Central memory CD8-positive, alpha-beta T cell (primary cell): Measurements from ENCODE around the gene SPIRE1.

ENCODE experiments used
- ATAC-seq: fragments of 150-1000 bp; cut with Tn5 transposase; replicated peaks from 2 replicates; pipeline ENCODE4 v1.10.0; 2022; ENCODE audit warnings: mild to moderate bottlenecking, moderate FRiP score, moderate number of reproducible peaks; ENCODE audit not compliant: poor library complexity, severe bottlenecking; ENCODE audit errors: extremely low read depth
- DNase-seq, 2 donors: peaks; one replicate each; pipeline ENCODE4 v3.0.0; 2021; ENCODE audit warnings: low spot score in 2 of 2
- H3K27ac Mint-ChIP-seq: one replicate; pipeline ENCODE4 v1.8.0; 2022; ENCODE audit warnings: low read depth, mild to moderate bottlenecking, moderate library complexity, mixed read lengths
- H3K27me3 Mint-ChIP-seq: one replicate; pipeline ENCODE4 v1.8.0; 2022; ENCODE audit warnings: mixed read lengths
- H3K36me3 Mint-ChIP-seq: one replicate; pipeline ENCODE4 v1.8.0; 2022; ENCODE audit warnings: mild to moderate bottlenecking, moderate library complexity, mixed read lengths; ENCODE audit not compliant: insufficient read depth
- H3K4me1 Mint-ChIP-seq: one replicate; pipeline ENCODE4 v1.8.0; 2022; ENCODE audit warnings: mixed read lengths
- H3K4me3 Mint-ChIP-seq: one replicate; pipeline ENCODE4 v1.8.0; 2022; ENCODE audit warnings: mild to moderate bottlenecking, moderate library complexity, mixed read lengths
- H3K9me3 Mint-ChIP-seq: one replicate; pipeline ENCODE4 v1.8.0; 2022; ENCODE audit warnings: mixed read lengths

The SPIRE1 gene

GRCh38 chr18:12657684-12658425 is at the start of gene SPIRE1:
Gene SPIRE1 (minus strand): TSS chr18:12658107. CDS start chr18:12657866, 241 bp downstream.
- Mint-ChIP-seq H3K36me3 (peaks cover 4% of the 10 kb centered on the region), H3K4me1 (peaks cover 12% of the 10 kb centered on the region), H3K9me3 (no peaks in the 10 kb centered on the region), H3K4me3 (peak within 1 kb of the TSS; percentile 80), H3K27me3 (no peaks in the 10 kb centered on the region), H3K27ac (peak within 1 kb of the TSS; percentile 15)
- no peak for DNase-seq
- peak; percentile 59 for ATAC-seq

DNA sequence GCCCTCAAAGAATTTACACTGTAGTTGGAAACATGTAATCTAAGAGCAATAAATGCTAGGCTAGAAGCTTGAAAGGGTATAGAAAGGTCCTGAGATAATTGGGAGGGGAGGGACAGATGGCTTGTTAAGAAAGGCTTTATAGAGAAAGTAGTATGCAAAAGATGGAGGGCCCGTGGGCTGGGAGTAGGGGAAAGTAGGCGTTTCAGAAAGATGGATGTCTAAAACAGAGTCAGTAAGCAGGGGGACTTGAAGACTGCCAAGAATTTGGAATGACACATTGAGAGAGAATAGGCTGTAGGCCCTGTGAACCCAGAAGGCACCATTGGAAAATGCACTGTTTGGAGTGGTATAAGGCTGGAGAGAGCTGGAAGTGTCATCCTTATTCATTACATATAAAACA is 45.8 kb upstream of the SPIRE1 start:
- peaks cover 50% of the 10 kb centered on the region for H3K4me1 Mint-ChIP-seq

DNA sequence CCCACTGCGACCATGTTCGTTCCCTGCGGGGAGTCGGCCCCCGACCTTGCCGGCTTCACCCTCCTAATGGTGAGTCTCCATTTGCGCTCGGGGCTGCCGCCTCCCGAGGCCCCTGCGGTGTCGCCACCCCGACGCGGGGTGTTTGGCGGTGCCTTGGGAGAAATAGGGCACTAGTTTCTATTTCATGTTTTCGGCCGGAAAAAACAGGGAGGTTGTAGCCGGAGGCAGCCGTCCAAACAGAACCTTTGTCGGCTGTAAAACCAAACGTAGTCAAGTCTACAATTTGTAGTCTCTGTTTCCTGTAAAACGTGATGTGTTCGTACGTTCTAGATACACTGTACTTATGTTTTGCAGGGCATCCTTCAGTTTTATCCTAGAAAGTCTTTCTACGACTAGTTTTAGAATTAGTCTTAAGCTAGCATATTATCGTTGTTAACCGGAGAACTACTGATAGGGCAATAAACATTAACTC is 45.2 kb upstream of the SPIRE1 start:
- ATAC-seq, result peak; percentile 55

More for the DNA sequence above, 45.8 kb upstream of the SPIRE1 start:
- H3K27me3 Mint-ChIP-seq, result no peaks in the 10 kb centered on the region
- ATAC-seq, result no peak
- no peak for DNase-seq
- H3K36me3 Mint-ChIP-seq, result peaks cover 42% of the 10 kb centered on the region
- H3K9me3 Mint-ChIP-seq, result no peaks in the 10 kb centered on the region
- peak overlapping the region; percentile 95 for H3K27ac Mint-ChIP-seq
- peak overlapping the region; percentile 91 for H3K4me3 Mint-ChIP-seq

GRCh38 chr18:12702221-12703095 is 44.6 kb upstream of the SPIRE1 start, which contains the start of the genes CEP76 and PSMG2:
Gene CEP76 (minus strand): TSS chr18:12702723. CDS start chr18:12702548, 175 bp downstream.
Gene PSMG2 (plus strand): TSS chr18:12703042. CDS start chr18:12703108, 66 bp downstream.
- ATAC-seq (peak; percentile 81), DNase-seq (peak; percentile 80 to 81)
- Mint-ChIP-seq H3K4me3 (peak within 1 kb of the TSS; percentile 91), H3K36me3 (peaks cover 34% of the 10 kb centered on the region), H3K27me3 (no peaks in the 10 kb centered on the region), H3K27ac (peak within 1 kb of the TSS; percentile 95), H3K4me1 (peaks cover 50% of the 10 kb centered on the region), H3K9me3 (no peaks in the 10 kb centered on the region)

More for the DNA sequence above, 45.2 kb upstream of the SPIRE1 start:
- H3K27ac Mint-ChIP-seq, result peak overlapping the region; percentile 95
- H3K9me3 Mint-ChIP-seq, result no peaks in the 10 kb centered on the region
- DNase-seq, result no peak
- H3K4me3 Mint-ChIP-seq, result peak overlapping the region; percentile 91
- peaks cover 50% of the 10 kb centered on the region for H3K4me1 Mint-ChIP-seq
- peaks cover 40% of the 10 kb centered on the region for H3K36me3 Mint-ChIP-seq
- H3K27me3 Mint-ChIP-seq, result no peaks in the 10 kb centered on the region

GRCh38 chr18:12701161-12701560 is 43.3 kb upstream of the SPIRE1 start:
- peaks cover 45% of the 10 kb centered on the region for H3K4me1 Mint-ChIP-seq

GRCh38 chr18:12699747-12700146 is 41.8 kb upstream of the SPIRE1 start:
- ATAC-seq (no peak), DNase-seq (no peak)
- H3K9me3 Mint-ChIP-seq, result no peaks in the 10 kb centered on the region
- H3K27me3 Mint-ChIP-seq, result no peaks in the 10 kb centered on the region
- no peak overlapping the region for H3K27ac Mint-ChIP-seq
- peaks cover 27% of the 10 kb centered on the region for H3K36me3 Mint-ChIP-seq
- no peak overlapping the region for H3K4me3 Mint-ChIP-seq
- H3K4me1 Mint-ChIP-seq, result peaks cover 34% of the 10 kb centered on the region

More at GRCh38 chr18:12701161-12701560, 43.3 kb upstream of the SPIRE1 start:
- no peak for DNase-seq
- Mint-ChIP-seq H3K27me3 (no peaks in the 10 kb centered on the region), H3K4me3 (peak overlapping the region; percentile 91), H3K36me3 (peaks cover 30% of the 10 kb centered on the region), H3K27ac (peak overlapping the region; percentile 95), H3K9me3 (no peaks in the 10 kb centered on the region)
- no peak for ATAC-seq

DNA sequence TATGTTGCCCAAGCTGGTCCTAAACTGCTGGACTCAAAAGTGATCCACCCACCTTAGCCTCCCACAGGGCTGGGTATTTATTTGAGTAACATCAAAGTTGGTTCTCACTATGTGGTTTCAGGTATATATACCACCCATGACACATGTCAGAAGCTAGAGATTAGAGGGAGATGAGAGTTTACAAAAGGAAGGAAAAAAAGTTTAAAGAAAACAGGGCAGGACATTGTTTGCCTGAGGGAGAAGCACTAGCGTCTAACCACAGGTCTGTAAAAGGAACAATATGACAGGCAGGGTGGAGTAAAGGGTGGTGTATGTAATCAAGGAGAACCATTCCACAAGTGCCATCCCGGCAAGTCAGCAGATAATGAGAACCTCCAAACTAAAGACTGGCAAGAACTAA is 36.1 kb upstream of the SPIRE1 start:
- DNase-seq (no peak), ATAC-seq (no peak)
- Mint-ChIP-seq H3K27ac (no peak overlapping the region), H3K27me3 (no peaks in the 10 kb centered on the region), H3K4me3 (no peak overlapping the region), H3K36me3 (peaks cover 14% of the 10 kb centered on the region), H3K4me1 (no peaks in the 10 kb centered on the region), H3K9me3 (no peaks in the 10 kb centered on the region)

- Mint-ChIP-seq H3K36me3 (peaks cover 9% of the 10 kb centered on the region), H3K4me1 (no peaks in the 10 kb centered on the region), H3K9me3 (no peaks in the 10 kb centered on the region), H3K4me3 (no peak overlapping the region), H3K27me3 (no peaks in the 10 kb centered on the region), H3K27ac (no peak overlapping the region)
- no peak for DNase-seq
- no peak for ATAC-seq
Measured at GRCh38 chr18:12692206-12692605, 34.3 kb upstream of the SPIRE1 start.

- H3K27ac Mint-ChIP-seq, result no peak overlapping the region
- H3K36me3 Mint-ChIP-seq, result peaks cover 6% of the 10 kb centered on the region
- no peak overlapping the region for H3K4me3 Mint-ChIP-seq
- no peak for ATAC-seq
- no peak for DNase-seq
- no peaks in the 10 kb centered on the region for H3K27me3 Mint-ChIP-seq
- no peaks in the 10 kb centered on the region for H3K9me3 Mint-ChIP-seq
- no peaks in the 10 kb centered on the region for H3K4me1 Mint-ChIP-seq
Measured at GRCh38 chr18:12689256-12689850, 31.4 kb upstream of the SPIRE1 start.

- Mint-ChIP-seq H3K9me3 (no peaks in the 10 kb centered on the region), H3K36me3 (peaks cover 7% of the 10 kb centered on the region), H3K27ac (no peak overlapping the region), H3K27me3 (no peaks in the 10 kb centered on the region), H3K4me3 (no peak overlapping the region), H3K4me1 (no peaks in the 10 kb centered on the region)
- ATAC-seq (no peak), DNase-seq (no peak)
Measured at GRCh38 chr18:12686100-12686499, 28.2 kb upstream of the SPIRE1 start.

GRCh38 chr18:12679183-12679786 is 21.4 kb upstream of the SPIRE1 start:
- peak overlapping the region; percentile 14 for H3K27ac Mint-ChIP-seq
- DNase-seq, result no peak

GRCh38 chr18:12668041-12668440 is 10.1 kb upstream of the SPIRE1 start:
- H3K27me3 Mint-ChIP-seq, result no peaks in the 10 kb centered on the region
- no peaks in the 10 kb centered on the region for H3K4me1 Mint-ChIP-seq
- H3K9me3 Mint-ChIP-seq, result no peaks in the 10 kb centered on the region
- H3K27ac Mint-ChIP-seq, result no peak overlapping the region
- ATAC-seq (no peak), DNase-seq (no peak)
- no peak overlapping the region for H3K4me3 Mint-ChIP-seq
- peaks cover 9% of the 10 kb centered on the region for H3K36me3 Mint-ChIP-seq

More at GRCh38 chr18:12679183-12679786, 21.4 kb upstream of the SPIRE1 start:
- ATAC-seq, result no peak
- Mint-ChIP-seq H3K27me3 (no peaks in the 10 kb centered on the region), H3K4me1 (no peaks in the 10 kb centered on the region), H3K4me3 (no peak overlapping the region), H3K9me3 (no peaks in the 10 kb centered on the region), H3K36me3 (peaks cover 34% of the 10 kb centered on the region)
